ENCODE measurements around the gene PIK3CB. TPM values are rescaled to one million over a fixed set of nuclear protein-coding genes. Genes with fewer than 3 reads are reported as not detected.
"Not testable (repeated sequence)": the region's sequence is repeated elsewhere in the genome, so short reads cannot be mapped to it uniquely, and the experiment has no call there.

The PIK3CB gene
- total RNA-seq, 1 donor from 2014 or later, result 18.3 TPM

DNA sequence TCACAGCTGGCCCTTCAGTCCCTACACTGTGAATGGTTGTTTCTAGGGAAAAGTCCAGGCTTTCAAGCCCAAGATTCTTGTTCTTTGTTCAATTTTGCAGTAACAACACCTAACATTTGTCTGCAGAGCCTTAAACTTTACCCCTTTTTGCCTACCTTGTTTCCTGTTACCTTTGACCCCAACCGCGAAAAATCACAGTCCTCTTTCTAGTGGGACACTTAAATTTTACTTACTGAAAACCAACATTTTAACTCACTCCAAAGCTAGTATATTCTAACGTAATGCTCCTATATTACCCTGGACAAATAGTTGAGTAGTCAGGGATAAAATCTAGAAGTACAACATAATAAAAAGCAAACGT is 649 bp upstream of the PIK3CB start:
- Mint-ChIP-seq H3K9me3 (ENCODE audit: low read depth) (no peaks in the 10 kb centered on the region), H3K27ac (peak overlapping the region; percentile 99), H3K4me1 (ENCODE audit: low read depth) (peaks cover 12% of the 10 kb centered on the region), H3K27me3 (no peaks in the 10 kb centered on the region), H3K4me3 (ENCODE audit: low read depth) (peak overlapping the region; percentile 83), H3K36me3 (ENCODE audit: insufficient read depth) (peaks cover 4% of the 10 kb centered on the region)
- DNase-seq (ENCODE audit: low spot score, unreplicated experiment), result no peak
- TF ChIP-seq CTCF (IDR thresholded peaks at IDR 0.05; ENCODE audit: unreplicated experiment), result no peak

- Mint-ChIP-seq H3K36me3 (ENCODE audit: insufficient read depth) (peaks cover 13% of the 10 kb centered on the region), H3K4me1 (ENCODE audit: low read depth) (peaks cover 12% of the 10 kb centered on the region), H3K4me3 (ENCODE audit: low read depth) (peak overlapping the region; percentile 83), H3K27me3 (no peaks in the 10 kb centered on the region), H3K9me3 (ENCODE audit: low read depth) (no peaks in the 10 kb centered on the region), H3K27ac (peak overlapping the region; percentile 92)
- DNase-seq (ENCODE audit: low spot score, unreplicated experiment), result no peak
- peak; percentile 63 for TF ChIP-seq CTCF (IDR thresholded peaks at IDR 0.05; ENCODE audit: unreplicated experiment)
These were observed 681 bp downstream of the PIK3CB start for GRCh38 chr3:138833899-138834595.

GRCh38 chr3:138832473-138833057 is 2.2 kb downstream of the PIK3CB start:
- H3K9me3 Mint-ChIP-seq (ENCODE audit: low read depth); H3K4me3 Mint-ChIP-seq (ENCODE audit: low read depth); DNase-seq (ENCODE audit: low spot score, unreplicated experiment); H3K27ac Mint-ChIP-seq; H3K27me3 Mint-ChIP-seq: not testable (repeated sequence)
- Mint-ChIP-seq H3K4me1 (ENCODE audit: low read depth) (peaks cover 12% of the 10 kb centered on the region), H3K36me3 (ENCODE audit: insufficient read depth) (peaks cover 13% of the 10 kb centered on the region)

DNA sequence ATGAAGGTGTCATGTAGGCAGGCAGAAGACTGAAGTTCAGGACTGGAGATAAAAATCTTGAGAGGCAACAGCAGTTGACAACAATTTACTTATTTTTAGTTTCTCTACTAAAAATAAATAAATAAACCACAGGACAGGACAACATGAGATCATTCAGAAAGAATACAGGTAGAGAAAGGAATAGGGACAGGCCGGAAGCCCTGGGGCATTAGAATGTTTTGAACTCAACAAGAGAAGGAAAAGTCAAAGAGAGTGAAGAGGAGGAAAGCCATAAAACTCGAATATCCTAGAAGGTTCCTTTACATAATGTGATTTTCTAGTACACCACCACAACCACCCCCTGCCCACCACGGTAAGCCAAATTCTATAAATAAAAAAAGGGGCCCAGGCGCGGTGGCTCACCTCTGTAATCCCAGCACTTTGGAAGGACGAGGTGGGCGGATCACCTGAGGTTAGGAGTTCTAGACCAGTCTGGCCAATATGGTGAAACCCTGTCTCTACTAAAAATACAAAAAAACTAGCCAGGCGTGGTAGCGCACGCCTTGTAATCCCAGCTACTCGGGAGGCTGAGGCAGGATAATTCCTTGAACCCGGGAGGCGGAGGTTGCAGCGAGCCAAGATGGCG is 4.7 kb downstream of the PIK3CB start:
- H3K27me3 Mint-ChIP-seq, result no peaks in the 10 kb centered on the region
- peaks cover 7% of the 10 kb centered on the region for H3K4me1 Mint-ChIP-seq (ENCODE audit: low read depth)
- H3K27ac Mint-ChIP-seq, result peak overlapping the region; percentile 14
- H3K36me3 Mint-ChIP-seq (ENCODE audit: insufficient read depth), result peaks cover 16% of the 10 kb centered on the region
- H3K9me3 Mint-ChIP-seq (ENCODE audit: low read depth), result no peaks in the 10 kb centered on the region
- TF ChIP-seq CTCF (IDR thresholded peaks at IDR 0.05; ENCODE audit: unreplicated experiment), result no peak
- DNase-seq (ENCODE audit: low spot score, unreplicated experiment), result no peak
- no peak overlapping the region for H3K4me3 Mint-ChIP-seq (ENCODE audit: low read depth)

- no peak for TF ChIP-seq CTCF (IDR thresholded peaks at IDR 0.05; ENCODE audit: unreplicated experiment)
- H3K9me3 Mint-ChIP-seq (ENCODE audit: low read depth), result no peaks in the 10 kb centered on the region
- peaks cover 9% of the 10 kb centered on the region for H3K4me1 Mint-ChIP-seq (ENCODE audit: low read depth)
- no peak overlapping the region for H3K27ac Mint-ChIP-seq
- H3K4me3 Mint-ChIP-seq (ENCODE audit: low read depth), result no peak overlapping the region
- H3K36me3 Mint-ChIP-seq (ENCODE audit: insufficient read depth), result peaks cover 21% of the 10 kb centered on the region
- DNase-seq (ENCODE audit: low spot score, unreplicated experiment), result no peak
- no peaks in the 10 kb centered on the region for H3K27me3 Mint-ChIP-seq
These were observed 5.6 kb downstream of the PIK3CB start for GRCh38 chr3:138829097-138829496.
